Prostate gland (tissue), 2 donors: ENCODE measurements around the gene OR1N1. TPM values are rescaled to one million over a fixed set of nuclear protein-coding genes. Genes with fewer than 3 reads are reported as not detected.
"Not testable (repeated sequence)": the region's sequence is repeated elsewhere in the genome, so short reads cannot be mapped to it uniquely, and the experiment has no call there.

ENCODE experiments used
- DNase-seq: peaks from one replicate; pipeline ENCODE4 v3.0.0-alpha.2; 2019; ENCODE audit warnings: low spot score
- H3K27ac ChIP-seq, 2 donors: fragments of 200-600 bp; sonication (generic); 2 replicates each; pipeline ENCODE4 v1.5.1; 2017 to 2019
- H3K27me3 ChIP-seq: fragments of 200-600 bp; sonication (generic); replicated peaks from 2 replicates; pipeline ENCODE4 v1.5.1; 2019; ENCODE audit not compliant: insufficient read depth
- H3K36me3 ChIP-seq, 2 donors: fragments of 200-600 bp; sonication (generic); 1 replicate in 1 of 2; 2 replicates in 1 of 2; pipeline versions ENCODE4 v1.5.1 to v1.8.1; 2017 to 2019
- H3K4me1 ChIP-seq: fragments of 200-600 bp; sonication (generic); replicated peaks from 2 replicates; pipeline ENCODE4 v1.5.1; 2019
- H3K4me3 ChIP-seq, 2 donors: fragments of 200-600 bp; sonication (generic); 2 replicates each; pipeline ENCODE4 v1.5.1; 2017 to 2019
- H3K9me3 ChIP-seq: fragments of 200-600 bp; sonication (generic); 2 replicates; pipeline ENCODE4 v1.5.1; 2017
- CTCF ChIP-seq, 4 experiments: fragments of 200-600 bp in 2 of 4; fragments of 450-650 bp in 2 of 4; sonication (generic) in 2 of 4; IDR thresholded peaks; 1 replicate in 3 of 4; 2 replicates in 1 of 4; pipeline ENCODE4 v1.5.1; 2016 to 2019; ENCODE audit warnings: antibody characterized with exemption in 4 of 4, mild to moderate bottlenecking in 2 of 4, moderate library complexity in 2 of 4
- POLR2A ChIP-seq: fragments of 450-650 bp; IDR thresholded peaks from one replicate; pipeline ENCODE4 v1.6.1; 2016; ENCODE audit warnings: antibody characterized with exemption, mild to moderate bottlenecking
- POLR2AphosphoS5 ChIP-seq: sonication (generic); formaldehyde crosslinking; IDR thresholded peaks from one replicate; pipeline ENCODE4 v1.6.1; 2017; ENCODE audit warnings: antibody characterized with exemption
- WGBS: methylation state at CpG from one replicate; pipeline ENCODE4 v1.1.5; 2018; 5-methylcytosine and 5-hydroxymethylcytosine counted together
- intact Hi-C: fragments of 100-400 bp; cut with DNase I; formaldehyde crosslinking; loops from one replicate; pipeline ENCODE4 v1.14.2; 2022
- total RNA-seq, 2 donors: library from RNA; depleted of rRNA; stranded (reverse); fragments of >200 nt; gene quantifications; one replicate each; pipeline ENCODE4 v1.1.0, GENCODE V29; 2016

OR1N1 gene
- total RNA-seq, 2 donors from 2014 or later: not detected

- H3K36me3 ChIP-seq: no peaks in the 10 kb centered on the region
- no peak for DNase-seq
- H3K4me3 ChIP-seq: no peak within 1 kb of the TSS
- intact Hi-C loops: no loop called here
- TF ChIP-seq POLR2AphosphoS5: no peak
- no peak for TF ChIP-seq CTCF (IDR thresholded peaks at IDR 0.05)
- no peak for TF ChIP-seq POLR2A
- H3K27ac ChIP-seq: no peak within 1 kb of the TSS
- WGBS: 35% methylated on average over 2 of the region's 2 CpGs
- H3K9me3 ChIP-seq: no peaks in the 10 kb centered on the region
- H3K27me3 ChIP-seq: no peaks in the 10 kb centered on the region
- H3K4me1 ChIP-seq: no peaks in the 10 kb centered on the region
These were observed 25.7 kb upstream of the OR1N1 start, which contains the start of gene OR1N2 for GRCh38 chr9:122552812-122553211. TSS of gene OR1N2 (plus strand) at chr9:122553112. CDS start at chr9:122553212, 100 bp downstream.

DNA sequence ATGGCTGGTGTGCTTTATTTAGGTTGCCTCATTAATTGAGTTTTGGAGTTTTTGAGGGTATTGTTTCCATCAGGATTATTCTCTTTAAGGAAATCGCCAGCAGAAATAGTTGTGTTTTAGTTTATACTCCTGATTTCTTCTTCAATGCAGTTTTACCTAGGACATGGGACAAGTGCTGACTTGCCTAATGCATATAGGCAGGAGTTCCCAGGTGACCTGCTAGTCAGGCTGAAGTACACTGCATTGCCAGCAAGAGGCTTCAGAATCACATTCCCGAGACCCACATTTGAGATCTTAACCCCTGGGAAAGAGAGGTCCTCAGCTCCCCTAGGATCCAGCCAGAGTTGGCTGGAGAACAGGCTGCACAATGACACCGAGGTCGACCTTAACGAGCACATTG lies 24.3 kb upstream of the OR1N1 start:
- TF ChIP-seq POLR2A (no peak), POLR2AphosphoS5 (no peak), CTCF (IDR thresholded peaks at IDR 0.05) (no peak)
- intact Hi-C loops: no loop called here
- Histone ChIP-seq H3K4me3 (no peak overlapping the region), H3K27ac (no peak overlapping the region), H3K9me3 (no peaks in the 10 kb centered on the region), H3K36me3 (no peaks in the 10 kb centered on the region), H3K27me3 (no peaks in the 10 kb centered on the region), H3K4me1 (no peaks in the 10 kb centered on the region)
- 53% methylated on average over 5 of the region's 5 CpGs for WGBS
- DNase-seq: no peak

- TF ChIP-seq CTCF (IDR thresholded peaks at IDR 0.05): no peak
- no peak for TF ChIP-seq POLR2A
- no peak for TF ChIP-seq POLR2AphosphoS5
- H3K9me3 ChIP-seq: no peaks in the 10 kb centered on the region
- no peaks in the 10 kb centered on the region for H3K36me3 ChIP-seq
- no peak overlapping the region for H3K4me3 ChIP-seq
- H3K27ac ChIP-seq: no peak overlapping the region
- intact Hi-C loops: no loop called here
- H3K27me3 ChIP-seq: no peaks in the 10 kb centered on the region
- no peak for DNase-seq
- 52% methylated on average over 8 of the region's 8 CpGs for WGBS
- H3K4me1 ChIP-seq: no peaks in the 10 kb centered on the region
These were observed 19.1 kb upstream of the OR1N1 start for GRCh38 chr9:122546196-122546595.

GRCh38 chr9:122538757-122539156 lies 11.7 kb upstream of the OR1N1 start:
- WGBS: 66% methylated on average over 2 of the region's 2 CpGs
- intact Hi-C loops: no loop called here

GRCh38 chr9:122537066-122537465 lies 10.0 kb upstream of the OR1N1 start:
- H3K9me3 ChIP-seq, H3K36me3 ChIP-seq, H3K4me3 ChIP-seq, DNase-seq, intact Hi-C loops, H3K4me1 ChIP-seq, H3K27me3 ChIP-seq, H3K27ac ChIP-seq: not testable (repeated sequence)
- WGBS: 66% methylated on average over 7 of the region's 7 CpGs

More at GRCh38 chr9:122538757-122539156, 11.7 kb upstream of the OR1N1 start:
- H3K4me3 ChIP-seq: no peak overlapping the region
- no peak for DNase-seq
- no peaks in the 10 kb centered on the region for H3K27me3 ChIP-seq
- no peaks in the 10 kb centered on the region for H3K4me1 ChIP-seq
- no peak overlapping the region for H3K27ac ChIP-seq
- no peaks in the 10 kb centered on the region for H3K9me3 ChIP-seq
- no peak for TF ChIP-seq POLR2A
- no peak for TF ChIP-seq POLR2AphosphoS5
- no peak for TF ChIP-seq CTCF (IDR thresholded peaks at IDR 0.05)
- peaks cover 0 to 2% of the 10 kb centered on the region in 2 donors for H3K36me3 ChIP-seq
